IPS-20b (cell line): ENCODE data around the gene RASGRF1.
"Not testable (repeated sequence)": the region's sequence is repeated elsewhere in the genome, so short reads cannot be mapped to it uniquely, and the experiment has no call there.

ENCODE experiments used
- H3K27ac ChIP-seq: one replicate; pipeline ENCODE4 v1.5.1; 2013; ENCODE audit warnings: low read length
- H3K27me3 ChIP-seq: 2 replicates; pipeline ENCODE4 v1.6.1; 2013; ENCODE audit warnings: mild to moderate bottlenecking, low read length, inconsistent platforms; ENCODE audit not compliant: insufficient read depth
- H3K36me3 ChIP-seq: 2 replicates; pipeline ENCODE4 v1.6.1; 2013; ENCODE audit warnings: low read depth, mild to moderate bottlenecking, inconsistent platforms, low read length, moderate library complexity; ENCODE audit not compliant: insufficient read depth
- H3K4me1 ChIP-seq: 2 replicates; pipeline ENCODE4 v1.6.1; 2013; ENCODE audit warnings: mild to moderate bottlenecking, control low read depth, inconsistent platforms, low read length, moderate library complexity; ENCODE audit not compliant: insufficient read depth
- H3K4me3 ChIP-seq: 2 replicates; pipeline ENCODE4 v1.5.1; 2013; ENCODE audit warnings: mild to moderate bottlenecking, low read length, inconsistent platforms
- H3K9ac ChIP-seq: 2 replicates; pipeline ENCODE4 v1.6.1; 2013; ENCODE audit warnings: low read depth, mild to moderate bottlenecking, inconsistent platforms, low read length, moderate library complexity
- H3K9me3 ChIP-seq: 2 replicates; pipeline ENCODE4 v1.6.1; 2013; ENCODE audit warnings: mild to moderate bottlenecking, low read depth, low read length, inconsistent platforms; ENCODE audit not compliant: insufficient read depth

RASGRF1 gene

GRCh38 chr15:78928176-78928575 is 162.4 kb downstream of the RASGRF1 start:
- H3K4me1 ChIP-seq, H3K9ac ChIP-seq, H3K27ac ChIP-seq, H3K9me3 ChIP-seq, H3K36me3 ChIP-seq, H3K27me3 ChIP-seq, H3K4me3 ChIP-seq: not testable (repeated sequence)

DNA sequence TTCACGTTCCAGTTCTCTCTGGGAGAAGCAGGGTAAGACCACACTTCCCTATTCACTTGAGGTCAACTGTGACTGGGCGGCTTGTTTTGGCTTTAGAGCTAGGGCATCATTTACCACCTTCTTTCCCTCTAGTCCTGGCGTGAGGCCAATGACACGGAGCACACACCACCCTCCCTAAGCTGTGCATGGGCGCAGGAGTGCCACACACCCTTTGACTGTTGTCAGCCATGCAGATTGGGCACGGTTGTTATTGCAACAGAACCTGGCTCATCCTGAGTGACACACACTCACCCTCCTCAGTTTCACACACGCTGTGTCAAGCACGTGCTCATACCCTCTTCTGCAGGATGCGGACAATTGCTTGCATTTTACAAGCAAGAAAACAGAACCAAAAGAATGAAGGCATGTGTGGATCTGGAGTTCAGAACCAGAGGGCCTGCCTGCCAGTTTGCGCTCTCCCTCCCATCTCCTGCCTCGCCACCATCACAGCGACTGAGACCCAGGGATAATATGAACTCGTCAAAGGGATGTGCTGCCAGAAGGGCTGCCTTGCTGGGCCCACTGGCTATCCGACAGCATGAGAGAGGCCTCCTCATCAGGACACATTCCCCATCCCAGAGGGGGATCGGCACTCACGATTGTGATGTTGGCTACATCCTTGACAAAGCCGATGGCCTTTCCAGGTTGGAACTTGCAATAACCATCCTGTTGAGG is 163.3 kb downstream of the RASGRF1 start:
- H3K27me3 ChIP-seq: no peaks in the 10 kb centered on the region

DNA sequence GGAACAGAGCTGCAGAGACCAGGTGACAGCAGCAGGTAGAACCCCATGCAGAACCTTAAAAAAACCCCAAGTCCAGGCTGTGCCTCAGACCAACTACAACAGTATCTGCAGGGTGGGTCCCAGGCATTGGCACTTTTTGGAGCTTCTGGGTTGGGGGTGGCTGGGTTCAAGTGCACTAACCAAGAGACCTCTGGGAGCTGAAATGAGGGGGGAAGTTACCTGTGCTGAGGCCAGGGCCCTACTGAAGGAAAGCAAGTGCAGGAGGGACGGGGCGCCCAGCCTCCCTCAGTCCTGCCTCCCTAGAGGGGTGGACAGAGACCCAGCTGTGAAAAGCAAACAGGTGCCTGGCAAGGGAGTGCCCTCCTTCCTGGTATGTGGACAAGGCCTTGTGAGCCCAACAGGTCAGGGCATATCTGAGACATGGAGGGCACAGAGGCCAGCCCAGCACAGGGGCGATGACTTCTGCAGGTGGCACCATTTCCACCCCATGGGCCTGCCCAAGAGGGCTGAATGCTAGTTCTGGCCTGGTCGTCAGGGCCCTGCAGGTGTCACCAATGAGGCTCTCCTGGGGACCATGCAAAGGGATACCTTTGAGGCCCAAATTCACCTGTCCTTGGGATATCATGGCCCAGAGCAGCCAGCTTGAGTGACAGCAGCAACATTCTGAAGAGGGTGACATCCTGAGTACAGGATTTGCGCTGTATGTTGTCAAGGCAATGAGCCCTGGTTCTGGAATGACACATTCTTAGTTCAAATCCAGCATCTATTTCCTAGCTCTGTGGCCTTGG is 164.4 kb downstream of the RASGRF1 start:
- no peaks in the 10 kb centered on the region for H3K9me3 ChIP-seq
- H3K4me1 ChIP-seq: no peaks in the 10 kb centered on the region
- peaks cover 21% of the 10 kb centered on the region for H3K36me3 ChIP-seq
- H3K4me3 ChIP-seq: no peak overlapping the region
- no peak overlapping the region for H3K9ac ChIP-seq
- no peak overlapping the region for H3K27ac ChIP-seq
- H3K27me3 ChIP-seq: no peaks in the 10 kb centered on the region

More for the DNA sequence above, 163.3 kb downstream of the RASGRF1 start:
- no peak overlapping the region for H3K4me3 ChIP-seq
- H3K36me3 ChIP-seq: peaks cover 10% of the 10 kb centered on the region
- no peaks in the 10 kb centered on the region for H3K4me1 ChIP-seq
- H3K9me3 ChIP-seq: no peaks in the 10 kb centered on the region
- no peak overlapping the region for H3K9ac ChIP-seq
- no peak overlapping the region for H3K27ac ChIP-seq

GRCh38 chr15:78925076-78925624 is 165.4 kb downstream of the RASGRF1 start:
- no peaks in the 10 kb centered on the region for H3K4me1 ChIP-seq
- no peak overlapping the region for H3K4me3 ChIP-seq
- no peak overlapping the region for H3K27ac ChIP-seq
- H3K36me3 ChIP-seq: peaks cover 23% of the 10 kb centered on the region
- no peaks in the 10 kb centered on the region for H3K27me3 ChIP-seq
- no peak overlapping the region for H3K9ac ChIP-seq
- no peaks in the 10 kb centered on the region for H3K9me3 ChIP-seq

DNA sequence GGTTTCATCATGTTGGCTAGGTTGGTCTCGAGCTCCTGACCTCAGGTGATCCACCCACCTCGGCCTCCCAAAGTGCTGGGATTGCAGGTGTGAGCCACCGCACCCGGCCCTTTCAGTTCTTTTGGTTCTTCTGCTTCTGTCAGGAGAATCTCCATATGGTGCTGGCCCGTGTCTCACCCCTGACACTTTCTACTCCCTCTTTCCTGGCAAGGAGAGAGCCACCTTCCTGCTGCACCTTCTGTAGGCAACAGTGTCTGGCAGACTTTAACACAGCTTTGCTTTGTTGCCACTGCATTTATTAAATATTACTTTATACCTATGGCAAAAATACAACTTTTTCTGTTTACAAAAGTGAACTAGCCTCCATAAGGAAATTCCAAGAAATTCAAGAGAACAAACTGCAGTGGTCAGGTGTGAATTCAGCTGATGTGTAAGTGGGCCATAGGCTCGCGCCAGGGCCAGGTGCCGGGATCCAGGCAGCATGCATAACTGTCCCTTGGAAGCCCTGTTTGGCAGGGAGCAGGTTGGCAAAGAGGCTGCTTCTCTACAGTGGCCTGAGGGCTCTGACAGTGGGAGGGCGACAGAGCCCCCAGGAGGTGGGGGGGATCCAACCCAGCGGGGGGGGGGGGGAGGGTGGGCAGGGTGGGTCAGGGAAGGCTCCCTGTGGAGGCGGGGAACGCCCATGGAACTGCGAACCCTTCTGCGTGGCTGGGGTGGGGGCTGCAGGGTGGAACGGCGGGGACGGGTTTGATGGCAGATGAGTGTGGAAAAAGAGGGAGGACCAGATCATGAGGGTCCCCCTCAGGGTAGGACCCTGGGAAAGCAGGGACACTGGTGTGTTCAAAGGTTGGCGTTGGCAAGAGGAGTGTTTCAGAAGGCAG is 166.9 kb downstream of the RASGRF1 start:
- Histone ChIP-seq H3K36me3 (peaks cover 35% of the 10 kb centered on the region), H3K9ac (no peak overlapping the region), H3K27ac (no peak overlapping the region), H3K9me3 (no peaks in the 10 kb centered on the region), H3K27me3 (no peaks in the 10 kb centered on the region), H3K4me1 (no peaks in the 10 kb centered on the region), H3K4me3 (no peak overlapping the region)

- H3K4me1 ChIP-seq: no peaks in the 10 kb centered on the region
- H3K36me3 ChIP-seq: peaks cover 35% of the 10 kb centered on the region
- H3K27ac ChIP-seq: no peak overlapping the region
Measured at GRCh38 chr15:78923015-78923414, 167.6 kb downstream of the RASGRF1 start.

DNA sequence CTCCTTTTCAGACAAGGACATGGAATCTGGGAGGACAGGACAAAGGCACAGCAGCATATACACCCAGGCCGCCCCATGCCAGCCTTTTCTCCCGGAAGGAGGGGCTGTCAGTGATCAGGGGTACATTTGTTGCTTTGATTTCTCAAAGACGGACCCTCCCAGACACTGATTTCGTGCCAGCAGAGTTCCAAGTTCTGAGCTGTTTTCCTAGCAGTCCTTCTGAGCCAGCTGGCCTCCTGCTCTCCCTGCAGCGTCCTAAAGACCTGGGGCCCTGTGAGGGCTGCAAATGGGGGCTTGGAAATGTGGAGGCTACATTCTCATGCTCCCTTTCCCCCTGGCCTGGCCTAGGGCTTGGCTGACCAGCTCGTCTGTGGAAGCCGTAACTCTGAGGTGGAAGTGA is 168.1 kb downstream of the RASGRF1 start:
- no peaks in the 10 kb centered on the region for H3K4me1 ChIP-seq
- H3K36me3 ChIP-seq: peaks cover 35% of the 10 kb centered on the region
- no peaks in the 10 kb centered on the region for H3K27me3 ChIP-seq
- H3K9me3 ChIP-seq: no peaks in the 10 kb centered on the region
- no peak overlapping the region for H3K9ac ChIP-seq
- H3K4me3 ChIP-seq: no peak overlapping the region
- no peak overlapping the region for H3K27ac ChIP-seq

More at GRCh38 chr15:78923015-78923414, 167.6 kb downstream of the RASGRF1 start:
- no peaks in the 10 kb centered on the region for H3K9me3 ChIP-seq
- H3K27me3 ChIP-seq: no peaks in the 10 kb centered on the region
- H3K4me3 ChIP-seq: no peak overlapping the region
- no peak overlapping the region for H3K9ac ChIP-seq

DNA sequence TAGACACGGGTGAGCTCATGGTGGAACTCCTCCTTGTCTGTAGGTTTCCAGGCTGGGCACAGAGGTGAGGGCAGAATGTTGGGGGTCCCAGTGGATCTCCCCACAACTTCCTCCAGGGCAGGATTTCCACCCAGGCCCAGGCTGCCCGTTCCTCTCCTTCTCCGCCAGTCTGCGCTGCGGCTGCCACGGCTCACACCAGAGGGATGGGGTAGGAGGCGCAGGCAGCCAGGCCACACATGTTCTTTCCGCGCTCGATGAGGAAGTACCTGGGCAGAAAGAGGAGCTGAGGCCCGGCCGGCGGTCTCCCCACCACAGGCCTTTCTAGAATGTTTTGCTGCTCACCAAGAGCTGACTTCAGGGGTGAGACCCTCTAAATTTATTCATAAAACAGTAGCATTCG is 168.6 kb downstream of the RASGRF1 start:
- Histone ChIP-seq H3K9ac (no peak overlapping the region), H3K27me3 (no peaks in the 10 kb centered on the region), H3K36me3 (peaks cover 35% of the 10 kb centered on the region), H3K27ac (no peak overlapping the region), H3K4me3 (no peak overlapping the region), H3K4me1 (no peaks in the 10 kb centered on the region), H3K9me3 (no peaks in the 10 kb centered on the region)

DNA sequence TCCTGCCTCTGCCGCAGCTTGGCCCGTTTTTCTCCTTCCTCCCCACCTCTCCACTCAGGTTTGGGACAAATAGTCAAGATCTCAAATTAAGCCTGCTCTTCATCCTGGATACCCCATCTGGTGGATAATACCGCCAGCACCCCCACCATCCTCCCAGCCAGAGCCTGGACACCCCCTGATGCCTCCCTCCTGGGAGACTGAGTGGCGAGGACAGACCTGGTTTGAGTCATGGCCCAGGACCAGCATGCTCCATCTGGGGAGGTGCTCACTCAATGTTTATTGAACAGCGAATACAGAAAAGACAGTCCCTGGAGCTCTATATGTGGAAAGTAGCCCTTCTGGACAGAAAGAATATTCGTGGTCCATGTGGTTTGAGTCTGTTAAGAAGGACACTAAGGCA is 169.1 kb downstream of the RASGRF1 start:
- Histone ChIP-seq H3K36me3 (peaks cover 35% of the 10 kb centered on the region), H3K4me1 (no peaks in the 10 kb centered on the region), H3K27me3 (no peaks in the 10 kb centered on the region), H3K9me3 (no peaks in the 10 kb centered on the region), H3K27ac (no peak overlapping the region), H3K4me3 (no peak overlapping the region), H3K9ac (no peak overlapping the region)

DNA sequence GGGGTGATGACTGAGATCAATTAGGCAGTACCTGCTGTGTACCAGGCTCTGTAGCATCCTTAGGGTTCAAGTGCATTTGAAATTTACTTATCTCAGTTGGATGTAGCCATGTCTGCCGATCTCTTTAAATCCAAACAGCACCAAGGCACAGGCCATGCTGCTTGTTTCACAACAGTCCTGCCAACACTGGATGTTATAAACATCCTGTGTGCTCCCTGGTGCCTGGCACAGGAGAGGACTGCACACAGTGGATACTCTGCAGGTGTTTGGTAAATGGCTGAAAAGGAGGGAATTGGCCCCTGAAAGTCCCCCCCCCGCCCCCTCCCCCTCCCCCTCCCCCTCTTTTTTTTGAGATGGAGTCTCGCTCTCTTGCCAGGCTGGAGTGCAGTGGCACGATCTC is 172.7 kb downstream of the RASGRF1 start:
- Histone ChIP-seq H3K9ac (no peak overlapping the region), H3K36me3 (peaks cover 55% of the 10 kb centered on the region), H3K27me3 (no peaks in the 10 kb centered on the region), H3K4me3 (no peak overlapping the region), H3K9me3 (no peaks in the 10 kb centered on the region), H3K4me1 (no peaks in the 10 kb centered on the region), H3K27ac (no peak overlapping the region)

DNA sequence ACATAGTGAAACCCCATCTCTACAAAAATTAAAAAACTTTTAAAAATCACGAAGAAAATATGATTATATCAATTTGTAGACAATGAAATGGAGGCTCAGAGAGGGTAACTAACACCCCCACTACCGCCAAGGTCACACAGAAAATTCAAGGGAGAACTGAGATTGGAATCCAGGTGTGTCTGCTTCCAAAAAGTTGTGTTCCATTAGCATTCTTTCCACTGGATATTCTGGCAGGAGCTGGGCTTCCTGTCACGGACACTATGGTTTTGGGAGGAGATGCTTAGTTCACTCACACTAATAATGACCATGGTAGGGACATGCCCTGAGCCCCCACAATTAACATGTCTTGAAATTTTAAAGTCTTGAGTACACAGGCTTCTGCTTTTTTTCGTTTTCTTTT is 174.5 kb downstream of the RASGRF1 start:
- Histone ChIP-seq H3K36me3 (peaks cover 53% of the 10 kb centered on the region), H3K9ac (no peak overlapping the region), H3K9me3 (no peaks in the 10 kb centered on the region), H3K4me1 (no peaks in the 10 kb centered on the region), H3K27me3 (no peaks in the 10 kb centered on the region), H3K27ac (no peak overlapping the region), H3K4me3 (no peak overlapping the region)
